Ramos (cell line): ENCODE data around the gene DISC1.
"Not testable (repeated sequence)": the region's sequence is repeated elsewhere in the genome, so short reads cannot be mapped to it uniquely, and the experiment has no call there.

Experiments
- in situ Hi-C: fragments of 300-500 bp; cut with MboI; formaldehyde crosslinking; loops from one replicate; pipeline ENCODE4 v1.14.3; 2022; ENCODE audit warnings: low sequenced_read_pairs; ENCODE audit not compliant: unreplicated experiment

DISC1 gene

DNA sequence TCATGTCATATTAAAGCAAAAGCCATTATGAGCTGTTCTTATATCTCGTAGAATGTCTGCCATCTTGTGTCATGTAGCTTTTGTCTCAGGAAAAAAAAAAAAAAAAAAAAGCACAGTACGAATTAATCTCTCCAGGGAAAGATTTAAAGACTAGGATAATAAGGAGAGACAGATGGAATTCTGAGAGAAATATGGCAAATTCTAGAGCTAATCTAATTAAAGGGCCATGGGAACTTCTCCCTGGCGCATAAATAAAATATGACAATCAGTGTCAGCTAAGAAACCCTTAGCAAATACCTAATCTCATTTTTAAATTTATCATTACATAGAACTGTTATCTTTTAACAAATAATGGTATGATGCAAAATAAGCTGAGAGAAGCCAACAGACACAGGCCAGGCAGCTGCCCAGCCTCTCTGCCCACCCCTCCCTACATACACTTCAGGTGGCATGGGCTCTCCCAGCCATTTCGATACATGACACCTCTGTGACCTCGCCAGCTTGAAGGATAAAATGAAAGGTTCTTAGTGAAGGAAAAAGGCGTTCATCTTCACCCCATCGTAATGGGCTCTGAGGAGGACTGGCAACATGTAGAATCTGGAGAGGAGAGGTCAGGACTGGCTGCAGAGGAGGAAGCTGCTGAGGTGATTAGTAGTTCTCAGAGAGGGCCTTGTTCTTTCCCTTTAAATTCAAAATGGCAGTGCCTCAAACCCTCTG, 39.8 kb downstream of the DISC1 start:
- in situ Hi-C loops: no loop called here

DNA sequence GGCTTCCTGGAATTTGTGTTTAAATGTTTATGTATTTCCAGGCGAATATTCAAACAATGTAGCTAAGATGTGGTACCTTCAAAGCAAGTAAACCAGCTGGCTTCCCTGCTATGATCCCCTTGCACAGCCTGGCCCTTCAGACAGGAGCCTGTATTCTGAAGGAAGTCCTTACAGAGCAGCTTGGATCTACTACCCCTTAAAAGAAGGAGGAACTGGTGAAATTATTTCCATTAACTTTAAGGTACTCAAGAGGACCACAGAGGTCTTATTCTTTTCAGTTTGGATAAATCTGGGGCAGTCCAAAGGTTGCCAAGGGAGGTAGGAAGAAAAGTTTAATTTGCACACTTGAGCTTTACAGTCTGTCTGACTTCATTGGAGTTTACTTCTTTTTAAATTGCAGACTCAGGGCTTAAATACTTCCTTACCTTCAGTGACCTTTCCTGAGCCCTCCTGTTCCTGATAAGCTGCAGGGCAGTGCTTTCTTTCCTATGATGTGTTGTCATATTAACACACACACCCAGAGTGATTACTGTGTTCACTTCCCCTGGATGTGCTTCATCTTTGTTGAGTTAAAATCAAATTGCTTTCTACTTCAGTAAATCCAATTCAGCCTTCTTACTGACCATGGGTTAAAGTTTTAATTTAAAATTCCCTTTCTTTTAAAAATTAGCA, 40.5 kb downstream of the DISC1 start:
- in situ Hi-C loops: no loop called here

DNA sequence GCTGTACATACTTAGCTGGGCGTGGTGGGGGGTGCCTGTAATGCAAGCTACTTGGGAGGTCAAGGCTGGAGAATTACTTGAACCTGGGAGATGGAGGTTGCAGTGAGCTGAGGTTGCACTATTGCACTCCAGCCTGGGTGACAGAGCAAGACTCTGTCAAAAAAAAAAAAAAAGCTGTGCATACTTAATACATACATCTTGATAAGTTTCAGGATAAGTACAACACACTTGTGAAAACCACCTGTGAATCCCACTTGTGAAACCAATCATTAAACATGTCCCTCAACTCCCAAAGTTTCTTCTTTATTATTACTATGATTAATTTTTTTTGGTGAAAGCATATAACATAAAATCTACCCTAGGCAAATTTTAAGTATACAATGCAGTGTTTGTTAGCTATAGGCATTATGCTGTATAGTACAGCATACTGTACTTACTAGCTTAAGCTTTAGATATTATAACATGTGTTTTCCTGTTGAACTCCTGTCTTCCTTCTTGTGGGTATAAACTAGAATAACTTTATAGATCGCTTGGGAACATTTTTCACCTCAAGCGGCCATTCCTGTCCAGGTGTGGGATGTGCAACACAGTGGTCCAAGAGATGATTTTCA, 41.4 kb downstream of the DISC1 start:
- in situ Hi-C loops: no loop called here

DNA sequence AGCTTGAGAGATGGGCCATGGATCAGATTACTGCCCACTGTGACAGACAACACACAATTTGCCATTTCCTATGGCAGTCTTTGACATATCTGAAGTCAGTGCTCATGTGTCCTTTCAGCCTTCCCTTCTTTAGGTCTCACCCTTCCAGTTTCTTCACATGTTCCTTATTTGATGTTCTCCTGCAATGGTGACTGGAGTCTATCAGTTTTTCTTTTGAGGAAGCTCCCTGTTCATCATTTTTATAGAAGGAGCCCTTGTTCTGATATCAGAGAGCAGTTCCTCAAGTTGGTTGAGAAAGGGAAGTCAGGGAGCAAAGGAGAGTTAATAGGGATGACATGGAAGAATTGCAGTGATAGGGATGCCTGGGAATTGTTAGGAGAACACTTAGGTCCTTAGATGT, 42.2 kb downstream of the DISC1 start:
- in situ Hi-C loops: no loop called here

DNA sequence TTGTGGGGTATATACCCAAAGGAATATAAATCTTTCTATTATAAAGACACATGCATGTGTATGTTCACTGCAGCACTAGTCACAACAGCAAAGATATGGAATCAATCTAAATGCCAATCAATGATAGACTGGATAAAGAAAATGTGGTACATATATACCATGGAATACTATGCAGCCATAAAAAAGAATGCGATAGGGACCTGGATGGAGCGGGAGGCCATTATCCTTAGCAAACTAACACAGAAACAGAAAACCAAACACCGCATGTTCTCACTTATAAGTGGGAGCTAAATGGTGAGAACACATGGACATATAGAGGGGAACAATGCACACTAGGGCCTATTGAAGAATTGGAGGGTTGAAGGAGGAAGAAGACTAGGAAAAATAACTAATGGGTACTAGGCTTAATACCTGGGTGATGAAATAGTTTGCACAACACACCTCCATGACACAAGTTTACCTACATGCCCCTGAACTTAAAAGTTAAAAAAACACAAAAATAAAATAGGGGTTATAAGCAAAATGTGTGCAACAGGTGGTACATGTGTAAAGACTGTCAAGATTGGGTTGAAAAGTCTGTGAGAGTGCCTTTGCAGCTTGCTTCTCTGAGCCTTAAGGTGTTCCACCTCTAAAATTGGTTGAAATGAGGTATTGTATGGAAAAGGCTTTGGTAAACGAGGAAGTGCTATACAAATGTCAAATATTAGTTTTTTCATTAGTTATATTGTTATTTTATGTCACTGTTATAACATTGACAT, 43.5 kb downstream of the DISC1 start:
- in situ Hi-C loops: not testable (repeated sequence)

DNA sequence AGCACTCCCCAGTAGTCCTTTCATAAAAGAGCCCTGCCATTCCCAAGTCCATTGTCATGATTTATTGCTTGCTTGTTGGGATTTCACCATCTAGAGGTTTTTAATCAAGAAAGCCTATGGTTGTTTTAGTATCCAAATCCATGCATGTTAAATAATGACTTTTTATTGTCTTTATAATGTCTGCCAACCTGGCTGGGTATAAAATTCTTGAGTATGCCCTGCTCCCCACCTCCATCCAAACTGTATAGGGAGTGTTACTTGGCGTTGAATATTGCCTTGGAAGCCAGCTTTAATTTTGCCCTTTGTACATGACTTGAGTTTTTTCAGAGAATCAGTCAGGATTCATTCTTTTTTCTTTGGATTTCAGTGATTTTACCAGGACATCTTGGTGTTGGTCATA, 44.2 kb downstream of the DISC1 start:
- in situ Hi-C loops: no loop called here

DNA sequence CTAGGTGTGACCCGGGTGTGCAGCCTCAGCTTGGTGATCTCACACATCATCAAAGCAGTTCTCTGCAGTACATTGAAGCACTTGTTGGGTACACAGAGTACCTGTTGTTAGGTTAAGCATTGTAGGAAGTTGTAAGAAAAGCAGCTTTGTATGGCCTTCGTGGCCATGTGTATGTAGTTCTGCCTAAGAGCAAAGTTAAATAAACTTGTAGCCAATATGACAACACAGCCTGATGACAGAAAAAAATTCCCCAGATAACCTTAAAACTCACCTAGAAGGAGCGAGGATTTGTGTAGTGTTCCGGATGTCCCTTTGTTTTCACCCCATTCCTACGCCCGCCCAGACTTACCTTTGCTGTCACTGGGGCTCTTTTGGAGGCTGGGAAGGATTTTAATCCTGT, 48.0 kb downstream of the DISC1 start:
- in situ Hi-C loops: no loop called here

DNA sequence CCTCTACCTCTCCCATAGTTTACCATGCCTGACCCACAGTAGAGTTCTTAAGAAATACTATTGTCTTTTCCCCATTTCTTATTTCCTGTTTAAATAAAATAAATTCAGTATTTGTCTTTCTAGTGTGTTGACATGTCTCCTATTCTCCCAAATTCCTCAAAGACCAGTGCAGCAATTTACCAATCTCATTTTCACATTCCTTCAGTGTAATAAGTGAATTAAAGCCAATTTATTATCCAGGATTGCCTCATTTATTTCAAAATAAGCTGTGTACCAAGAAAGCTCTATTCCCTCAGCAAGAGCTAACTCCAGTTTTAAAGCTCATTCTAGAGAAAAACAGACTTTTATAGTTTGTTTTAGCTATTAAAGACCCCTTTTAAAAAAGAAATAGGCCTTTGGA, 49.9 kb downstream of the DISC1 start:
- in situ Hi-C loops: no loop called here

DNA sequence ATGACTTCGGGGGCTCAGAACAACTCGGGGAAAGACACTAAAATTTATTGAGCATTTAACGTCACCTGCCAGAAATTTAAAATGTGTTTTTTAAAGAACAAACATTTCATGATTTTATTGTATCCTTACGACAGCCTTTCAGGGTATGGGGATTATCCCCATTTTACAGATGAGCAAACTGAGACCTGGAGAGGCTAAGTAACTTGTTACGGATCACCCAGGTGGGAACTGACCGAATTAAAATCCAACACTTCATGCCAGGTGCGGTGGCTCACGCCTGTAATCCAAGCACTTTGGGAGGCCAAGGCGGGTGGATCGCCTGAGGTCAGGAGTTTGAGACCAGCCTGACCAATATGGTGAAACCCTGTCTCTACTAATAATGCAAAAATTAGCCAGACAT, 50.9 kb downstream of the DISC1 start:
- in situ Hi-C loops: no loop called here

DNA sequence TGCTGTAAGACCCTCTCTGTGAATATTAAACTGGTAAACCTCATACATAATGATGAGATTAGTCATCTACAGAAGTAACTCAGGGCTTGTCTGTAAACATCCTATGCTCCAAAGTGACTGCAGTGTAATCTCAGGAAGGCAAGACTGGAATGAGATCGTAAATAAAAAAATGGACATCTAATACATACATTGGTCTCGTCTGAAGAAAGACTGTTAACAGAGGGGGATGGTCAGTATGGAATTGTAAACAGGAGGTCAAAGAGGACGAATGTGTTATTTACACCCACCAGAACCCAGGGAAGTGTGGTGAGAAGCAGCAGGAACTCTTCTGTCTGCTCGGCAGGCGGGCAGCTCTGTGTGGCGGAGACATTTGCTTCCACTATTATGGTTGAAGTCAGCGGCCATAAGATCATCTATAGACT, 51.4 kb downstream of the DISC1 start:
- in situ Hi-C loops: no loop called here

DNA sequence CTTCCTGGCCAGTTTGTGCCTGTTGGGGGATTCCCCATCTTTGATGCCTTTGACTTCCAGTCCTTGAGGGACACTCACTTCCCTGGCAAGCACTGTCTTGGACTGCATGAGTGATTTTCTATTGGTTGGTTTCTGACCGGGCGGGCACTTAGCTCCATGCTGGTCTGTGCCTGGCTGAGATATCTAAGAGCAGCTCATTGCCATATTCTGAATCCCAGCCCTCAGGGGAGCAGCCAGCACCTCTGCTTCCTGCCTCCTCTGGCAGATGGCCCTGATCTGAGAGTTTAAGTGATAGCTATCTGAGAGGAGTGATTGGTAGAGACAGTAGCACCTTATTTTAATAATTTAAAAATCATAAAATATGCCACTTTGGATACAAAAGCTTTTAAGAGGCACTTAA, 52.5 kb downstream of the DISC1 start:
- in situ Hi-C loops: no loop called here

DNA sequence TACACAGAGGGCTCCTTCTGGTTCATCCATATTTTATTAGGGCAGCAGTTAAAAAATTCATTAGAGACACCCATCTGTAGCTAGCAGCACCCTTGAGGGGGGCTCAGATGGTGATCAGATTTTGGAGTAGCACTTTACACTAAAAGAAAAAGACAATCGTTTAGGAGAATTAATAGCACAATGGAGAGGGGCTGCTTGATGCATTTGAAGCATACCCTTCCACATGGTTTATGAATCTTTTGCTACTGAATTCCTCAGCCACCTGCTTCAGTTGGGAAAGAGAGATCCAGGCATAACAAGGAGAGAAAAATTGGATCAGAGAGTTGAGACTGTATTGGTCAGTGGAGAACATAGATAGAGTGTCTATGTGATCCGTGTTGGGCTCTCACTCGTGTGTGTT, 54.4 kb downstream of the DISC1 start:
- in situ Hi-C loops: no loop called here

DNA sequence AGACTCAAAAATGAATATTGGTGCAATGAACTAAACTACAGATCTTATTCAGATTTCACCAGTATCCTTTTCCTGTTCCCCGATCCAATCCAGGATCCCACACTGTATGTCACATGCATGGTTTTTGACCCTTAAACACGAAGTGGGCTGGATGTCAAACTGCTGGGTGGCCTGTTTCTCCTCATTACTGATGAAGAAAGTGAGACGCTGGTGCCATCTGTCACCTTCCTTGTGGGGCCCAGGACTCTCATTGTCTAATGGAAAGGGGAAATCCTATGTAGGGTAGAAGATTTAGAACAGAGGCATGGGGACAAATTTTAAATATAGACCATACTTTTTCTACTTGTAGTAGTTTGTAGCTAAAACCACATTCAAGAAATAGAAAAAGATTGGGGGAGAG, 56.2 kb downstream of the DISC1 start:
- in situ Hi-C loops: no loop called here

DNA sequence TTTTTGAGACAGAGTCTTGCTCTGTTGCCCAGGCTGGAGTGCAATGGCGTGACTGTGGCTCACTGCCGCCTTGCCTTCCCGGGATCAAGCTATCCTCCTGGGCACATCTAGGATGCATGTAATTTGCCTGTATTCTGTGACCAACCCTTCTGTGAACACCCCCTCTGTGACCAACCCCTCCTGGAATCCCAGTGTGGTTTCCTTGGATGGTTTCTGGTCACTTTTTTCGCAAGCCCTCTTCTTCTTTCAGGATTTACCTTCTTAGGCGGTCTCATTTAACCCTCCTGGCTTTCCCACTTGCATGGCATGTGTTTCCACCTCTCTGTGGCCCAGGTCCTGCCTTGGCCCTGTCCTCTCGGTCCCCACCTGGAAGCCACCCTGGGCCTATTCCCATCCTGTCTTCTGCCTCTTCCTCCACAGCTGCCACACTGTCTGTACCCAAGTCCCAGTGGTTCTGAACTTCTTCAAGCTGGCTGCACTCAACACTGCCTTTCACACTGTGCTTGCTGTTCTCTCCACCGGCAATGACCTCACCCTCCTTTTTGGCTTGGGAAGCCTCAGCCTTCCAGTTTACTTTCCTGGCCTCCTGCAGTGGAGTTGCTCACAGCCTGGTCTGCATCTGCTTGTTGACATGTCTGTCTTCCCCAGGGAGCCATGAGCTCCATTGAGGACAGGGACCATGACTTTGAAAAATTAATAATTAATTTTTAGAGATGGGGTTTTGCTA, 57.0 kb downstream of the DISC1 start:
- in situ Hi-C loops: no loop called here

DNA sequence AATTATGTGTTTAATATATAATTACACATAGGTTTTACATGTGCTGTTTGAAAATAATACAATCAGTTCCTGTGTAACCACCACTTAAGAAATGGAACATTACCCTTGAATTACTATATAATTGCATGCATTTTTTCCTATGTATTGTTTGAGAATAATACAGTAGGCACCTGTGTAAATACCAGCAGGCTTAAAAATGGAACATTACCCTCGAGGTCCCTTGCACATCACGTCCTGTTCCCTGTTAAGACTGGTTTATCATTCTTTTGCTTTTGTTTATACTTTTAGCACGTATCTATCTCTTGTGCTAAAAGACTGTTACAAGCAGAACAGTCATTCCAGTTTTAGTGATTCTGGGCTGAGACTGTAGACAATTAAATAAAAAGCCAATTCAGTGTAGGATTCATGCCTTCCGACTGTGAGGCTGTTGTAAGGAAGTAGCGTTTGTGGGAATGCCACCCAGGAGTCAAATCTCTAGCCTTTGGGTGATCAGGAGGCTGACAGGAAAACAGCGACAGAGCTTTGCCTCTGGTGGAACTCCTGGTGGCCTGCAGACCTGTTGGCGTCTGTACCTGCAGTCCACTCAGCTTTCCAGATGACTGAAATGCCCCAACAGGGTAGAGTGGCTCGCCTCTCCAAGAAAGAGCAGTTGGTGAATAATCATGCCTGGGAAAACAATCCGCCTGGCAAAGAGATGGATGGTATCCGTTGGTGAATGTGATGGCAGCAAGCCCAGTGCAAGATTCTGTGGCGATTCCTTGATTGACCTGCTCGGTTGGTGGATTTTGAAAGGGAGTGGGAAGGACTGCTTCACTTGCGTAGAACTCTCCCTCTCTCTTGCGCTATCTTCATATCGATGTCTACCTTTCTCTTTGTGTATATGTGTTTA, 58.0 kb downstream of the DISC1 start:
- in situ Hi-C loops: no loop called here

DNA sequence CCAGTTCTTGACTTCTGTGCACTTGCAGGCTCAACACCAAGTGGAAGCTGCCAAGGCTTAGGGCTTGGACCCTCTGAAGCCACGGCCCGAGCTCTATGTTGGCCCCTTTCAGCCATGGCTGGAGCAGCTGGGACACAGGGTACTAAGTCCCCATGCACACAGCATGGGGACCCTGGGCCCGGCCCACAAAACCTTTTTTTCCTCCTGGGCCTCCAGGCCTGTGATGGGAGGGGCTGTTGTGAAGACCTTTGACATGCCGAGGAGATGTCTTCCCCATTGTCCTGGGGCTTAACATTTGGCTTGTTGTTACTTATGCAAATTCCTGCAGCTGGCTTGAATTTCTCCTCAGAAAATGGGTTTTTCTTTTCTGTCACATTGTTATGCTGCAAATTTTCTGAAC, 59.8 kb downstream of the DISC1 start:
- in situ Hi-C loops: no loop called here

DNA sequence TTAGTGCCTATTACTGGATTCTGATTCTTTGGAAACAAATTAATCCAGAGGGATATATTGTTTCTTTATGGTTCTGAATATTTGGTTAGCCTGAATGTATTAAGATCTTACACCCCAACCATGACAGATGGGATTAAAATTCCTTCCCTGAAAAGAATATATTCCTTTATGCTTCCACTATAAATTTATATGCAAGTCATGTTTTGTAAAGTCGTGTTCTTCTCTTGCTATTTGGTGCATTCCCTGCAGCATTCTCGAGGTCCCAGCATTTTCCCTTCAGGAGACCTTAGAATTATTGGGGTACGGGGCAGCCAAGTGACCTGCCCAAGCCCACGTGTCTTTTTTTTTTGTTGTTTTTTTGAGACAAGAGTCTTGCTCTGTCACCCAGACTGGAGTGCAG, 62.4 kb downstream of the DISC1 start:
- in situ Hi-C loops: no loop called here

DNA sequence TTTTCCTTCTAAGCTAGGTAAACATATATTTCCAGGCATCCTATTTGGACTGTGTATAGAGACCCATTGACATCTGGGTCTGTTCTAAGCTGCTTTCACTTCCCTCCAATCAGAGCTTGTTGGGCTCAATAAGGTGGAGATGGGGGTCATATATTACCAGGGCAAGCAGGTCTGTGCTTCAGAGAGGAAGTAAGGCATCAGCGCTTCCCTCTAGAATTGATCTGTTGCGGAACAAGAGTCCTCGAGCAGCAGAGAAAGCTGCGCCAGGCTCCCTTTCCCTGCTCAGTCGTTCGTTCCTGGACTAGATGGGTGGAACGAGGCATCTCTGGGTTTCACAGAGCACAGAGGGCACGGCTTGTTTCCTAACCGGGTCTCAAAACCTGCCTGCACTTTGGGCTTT, 63.5 kb downstream of the DISC1 start:
- in situ Hi-C loops: no loop called here

DNA sequence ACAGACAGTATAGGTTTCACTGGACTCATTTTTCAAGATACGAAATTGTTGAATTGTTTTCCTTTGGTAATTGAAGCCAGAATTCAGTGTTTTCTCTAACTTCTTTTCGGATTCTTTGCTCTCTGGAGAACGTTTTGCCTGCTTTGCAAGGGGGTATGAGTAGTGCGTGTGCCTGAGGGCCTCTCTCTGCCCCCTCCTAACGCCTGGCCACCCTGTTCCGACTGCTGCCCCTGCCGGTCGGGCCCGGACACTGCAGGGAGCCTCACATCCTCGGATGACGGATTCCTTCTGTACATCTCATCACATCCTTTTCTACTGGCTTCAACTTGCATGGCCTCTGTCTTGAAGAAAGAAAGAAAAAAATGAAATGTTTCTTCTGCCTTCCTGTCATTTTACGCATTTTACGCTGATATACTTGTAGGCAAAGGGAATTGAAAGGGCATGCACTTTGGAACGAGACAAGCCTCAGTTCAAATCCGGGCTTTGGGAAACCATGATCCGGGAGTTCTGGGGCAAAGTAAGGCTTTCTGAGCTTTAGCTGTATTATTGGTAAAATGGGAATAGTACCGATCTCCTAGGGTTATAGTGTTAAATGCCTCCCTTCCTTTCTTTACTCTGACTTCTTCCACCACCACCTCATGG, 65.1 kb downstream of the DISC1 start:
- in situ Hi-C loops: no loop called here
